ENCODE measurements around the gene GRID1. TPM values are rescaled to one million over a fixed set of nuclear protein-coding genes. Genes with fewer than 3 reads are reported as not detected.
A peak's percentile ranks its signal among the peaks of the same experiment; 100 is the strongest.

The GRID1 gene
- total RNA-seq, 1 donor from 2014 or later = 0.75 TPM

GRCh38 chr10:86247588-86247987 lies 119.0 kb downstream of the GRID1 start:
- Mint-ChIP-seq H3K27ac (ENCODE audit: unreplicated experiment) (peak overlapping the region; percentile 54), H3K36me3 (ENCODE audit: low read depth, unreplicated experiment) (no peaks in the 10 kb centered on the region), H3K9me3 (ENCODE audit: unreplicated experiment) (peaks cover 11% of the 10 kb centered on the region), H3K4me3 (ENCODE audit: unreplicated experiment) (no peak overlapping the region), H3K4me1 (ENCODE audit: low read depth, unreplicated experiment) (no peaks in the 10 kb centered on the region), H3K27me3 (ENCODE audit: low read depth, unreplicated experiment) (peaks cover 14% of the 10 kb centered on the region)
- TF ChIP-seq CTCF (IDR thresholded peaks at IDR 0.05; ENCODE audit: insufficient read depth, low read depth, low read length) = no peak
- no peak for TF ChIP-seq EZH2 (IDR thresholded peaks at IDR 0.05; ENCODE audit: insufficient read depth, low read length)
- no peak overlapping the region for H3K9ac ChIP-seq (ENCODE audit: low read length)
- H3K9me3 ChIP-seq (ENCODE audit: insufficient read depth, low read depth, low read length) = no peaks in the 10 kb centered on the region
- H3K36me3 ChIP-seq (ENCODE audit: insufficient read depth, low read length) = no peaks in the 10 kb centered on the region
- DNase-seq (ENCODE audit: low read depth) (no peak), FAIRE-seq (no peak)
- no peak overlapping the region for H2AFZ ChIP-seq (ENCODE audit: low read depth, low read length)
- no peaks in the 10 kb centered on the region for H3K4me1 ChIP-seq (ENCODE audit: insufficient read depth, low read length)
- H3K79me2 ChIP-seq (ENCODE audit: insufficient read depth, low read length) = no peaks in the 10 kb centered on the region
- no peaks in the 10 kb centered on the region for H3K27me3 ChIP-seq (ENCODE audit: insufficient read depth, low read length)
- no peak overlapping the region for H3K27ac ChIP-seq (ENCODE audit: low read depth, low read length)
- H3K4me3 ChIP-seq (ENCODE audit: insufficient read depth, low read depth, low read length) = no peak overlapping the region
- no peaks in the 10 kb centered on the region for H4K20me1 ChIP-seq (ENCODE audit: insufficient read depth, low read length)
- no peak overlapping the region for H3K4me2 ChIP-seq (ENCODE audit: low read length)

GRCh38 chr10:86247073-86247472 lies 119.5 kb downstream of the GRID1 start:
- Mint-ChIP-seq H3K4me1 (ENCODE audit: low read depth, unreplicated experiment) (no peaks in the 10 kb centered on the region), H3K9me3 (ENCODE audit: unreplicated experiment) (peaks cover 11% of the 10 kb centered on the region), H3K36me3 (ENCODE audit: low read depth, unreplicated experiment) (no peaks in the 10 kb centered on the region), H3K27me3 (ENCODE audit: low read depth, unreplicated experiment) (peaks cover 14% of the 10 kb centered on the region), H3K27ac (ENCODE audit: unreplicated experiment) (peak overlapping the region; percentile 54), H3K4me3 (ENCODE audit: unreplicated experiment) (no peak overlapping the region)
- Histone ChIP-seq H3K4me1 (ENCODE audit: insufficient read depth, low read length) (no peaks in the 10 kb centered on the region), H3K9ac (ENCODE audit: low read length) (no peak overlapping the region), H2AFZ (ENCODE audit: low read depth, low read length) (no peak overlapping the region), H3K27ac (ENCODE audit: low read depth, low read length) (no peak overlapping the region), H3K4me3 (ENCODE audit: insufficient read depth, low read depth, low read length) (no peak overlapping the region), H3K4me2 (ENCODE audit: low read length) (no peak overlapping the region), H3K36me3 (ENCODE audit: insufficient read depth, low read length) (no peaks in the 10 kb centered on the region), H3K9me3 (ENCODE audit: insufficient read depth, low read depth, low read length) (no peaks in the 10 kb centered on the region), H4K20me1 (ENCODE audit: insufficient read depth, low read length) (no peaks in the 10 kb centered on the region), H3K27me3 (ENCODE audit: insufficient read depth, low read length) (no peaks in the 10 kb centered on the region), H3K79me2 (ENCODE audit: insufficient read depth, low read length) (no peaks in the 10 kb centered on the region)
- TF ChIP-seq EZH2 (IDR thresholded peaks at IDR 0.05; ENCODE audit: insufficient read depth, low read length) = no peak
- no peak for TF ChIP-seq CTCF (IDR thresholded peaks at IDR 0.05; ENCODE audit: insufficient read depth, low read depth, low read length)
- FAIRE-seq (no peak), DNase-seq (ENCODE audit: low read depth) (no peak)

GRCh38 chr10:86246279-86246940 lies 120.2 kb downstream of the GRID1 start:
- Mint-ChIP-seq H3K4me3 (ENCODE audit: unreplicated experiment) (no peak overlapping the region), H3K4me1 (ENCODE audit: low read depth, unreplicated experiment) (no peaks in the 10 kb centered on the region), H3K36me3 (ENCODE audit: low read depth, unreplicated experiment) (no peaks in the 10 kb centered on the region), H3K27ac (ENCODE audit: unreplicated experiment) (no peak overlapping the region), H3K27me3 (ENCODE audit: low read depth, unreplicated experiment) (peaks cover 14% of the 10 kb centered on the region), H3K9me3 (ENCODE audit: unreplicated experiment) (peaks cover 11% of the 10 kb centered on the region)
- TF ChIP-seq CTCF (IDR thresholded peaks at IDR 0.05; ENCODE audit: insufficient read depth, low read depth, low read length) (no peak), EZH2 (IDR thresholded peaks at IDR 0.05; ENCODE audit: insufficient read depth, low read length) (no peak)
- H2AFZ ChIP-seq (ENCODE audit: low read depth, low read length) = no peak overlapping the region
- no peak overlapping the region for H3K4me2 ChIP-seq (ENCODE audit: low read length)
- DNase-seq (ENCODE audit: low read depth) = no peak
- no peaks in the 10 kb centered on the region for H3K4me1 ChIP-seq (ENCODE audit: insufficient read depth, low read length)
- no peak for FAIRE-seq
- H3K9ac ChIP-seq (ENCODE audit: low read length) = no peak overlapping the region
- H3K9me3 ChIP-seq (ENCODE audit: insufficient read depth, low read depth, low read length) = no peaks in the 10 kb centered on the region
- no peak overlapping the region for H3K4me3 ChIP-seq (ENCODE audit: insufficient read depth, low read depth, low read length)
- no peaks in the 10 kb centered on the region for H3K27me3 ChIP-seq (ENCODE audit: insufficient read depth, low read length)
- no peaks in the 10 kb centered on the region for H4K20me1 ChIP-seq (ENCODE audit: insufficient read depth, low read length)
- H3K27ac ChIP-seq (ENCODE audit: low read depth, low read length) = no peak overlapping the region
- H3K36me3 ChIP-seq (ENCODE audit: insufficient read depth, low read length) = no peaks in the 10 kb centered on the region
- no peaks in the 10 kb centered on the region for H3K79me2 ChIP-seq (ENCODE audit: insufficient read depth, low read length)
